Tibial nerve (tissue), 4 donors: ENCODE measurements around the gene HRCT1. TPM values are rescaled to one million over a fixed set of nuclear protein-coding genes. Genes with fewer than 3 reads are reported as not detected.

Experiments used
- DNase-seq, 2 donors: peaks; one replicate each; pipeline ENCODE4 v3.0.0-alpha.2; 2019; ENCODE audit warnings: low spot score in 2 of 2
- H3K27ac ChIP-seq, 4 donors: fragments of 200-600 bp; sonication (generic) in 3 of 4; one replicate each; pipeline ENCODE4 v1.5.1; 2017 to 2019; ENCODE audit warnings: mild to moderate bottlenecking in 1 of 4
- H3K27me3 ChIP-seq, 2 donors: fragments of 200-600 bp; sonication (generic) in 1 of 2; one replicate each; pipeline versions ENCODE4 v1.5.1 to v1.6.0; 2017 to 2019
- H3K36me3 ChIP-seq, 3 donors: fragments of 200-600 bp; sonication (generic); one replicate each; pipeline ENCODE4 v1.5.1; 2018 to 2019
- H3K4me1 ChIP-seq, 4 donors: fragments of 200-600 bp; sonication (generic) in 3 of 4; one replicate each; pipeline ENCODE4 v1.5.1; 2017 to 2019
- H3K4me3 ChIP-seq, 4 donors: fragments of 200-600 bp; sonication (generic) in 3 of 4; one replicate each; pipeline ENCODE4 v1.5.1; 2017 to 2019; ENCODE audit warnings: mild to moderate bottlenecking in 1 of 4, moderate library complexity in 1 of 4
- H3K9me3 ChIP-seq, 4 donors: fragments of 200-600 bp; sonication (generic) in 3 of 4; one replicate each; pipeline ENCODE4 v1.5.1; 2017 to 2019
- CTCF ChIP-seq, 5 experiments: fragments of 200-600 bp in 3 of 5; fragments of 450-650 bp in 2 of 5; sonication (generic) in 3 of 5; IDR thresholded peaks; one replicate each; pipeline ENCODE4 v1.5.1; 2016 to 2019; ENCODE audit warnings: antibody characterized with exemption in 5 of 5, mild to moderate bottlenecking in 3 of 5, moderate library complexity in 2 of 5
- EP300 ChIP-seq, 2 donors: sonication (generic); formaldehyde crosslinking; IDR thresholded peaks; one replicate each; pipeline ENCODE4 v1.6.1; 2017; ENCODE audit warnings: antibody characterized with exemption in 2 of 2, mild to moderate bottlenecking in 1 of 2
- POLR2A ChIP-seq, 2 donors: fragments of 450-650 bp; IDR thresholded peaks; one replicate each; pipeline ENCODE4 v1.6.1; 2017; ENCODE audit warnings: antibody characterized with exemption in 2 of 2, mild to moderate bottlenecking in 2 of 2, moderate library complexity in 2 of 2
- WGBS, 2 donors: methylation state at CpG; one replicate each; pipeline ENCODE4 v1.1.5; 2018; 5-methylcytosine and 5-hydroxymethylcytosine counted together
- total RNA-seq, 4 donors: library from RNA; depleted of rRNA; stranded (reverse); fragments of >200 nt; gene quantifications; one replicate each; pipeline ENCODE4 v1.1.0, GENCODE V29; 2016

HRCT1 gene
- total RNA-seq = 10 to 100 TPM in 3 of 4 donors, 1 to 10 TPM in 1; 7.2 to 15.5 (median 12.0) TPM

DNA sequence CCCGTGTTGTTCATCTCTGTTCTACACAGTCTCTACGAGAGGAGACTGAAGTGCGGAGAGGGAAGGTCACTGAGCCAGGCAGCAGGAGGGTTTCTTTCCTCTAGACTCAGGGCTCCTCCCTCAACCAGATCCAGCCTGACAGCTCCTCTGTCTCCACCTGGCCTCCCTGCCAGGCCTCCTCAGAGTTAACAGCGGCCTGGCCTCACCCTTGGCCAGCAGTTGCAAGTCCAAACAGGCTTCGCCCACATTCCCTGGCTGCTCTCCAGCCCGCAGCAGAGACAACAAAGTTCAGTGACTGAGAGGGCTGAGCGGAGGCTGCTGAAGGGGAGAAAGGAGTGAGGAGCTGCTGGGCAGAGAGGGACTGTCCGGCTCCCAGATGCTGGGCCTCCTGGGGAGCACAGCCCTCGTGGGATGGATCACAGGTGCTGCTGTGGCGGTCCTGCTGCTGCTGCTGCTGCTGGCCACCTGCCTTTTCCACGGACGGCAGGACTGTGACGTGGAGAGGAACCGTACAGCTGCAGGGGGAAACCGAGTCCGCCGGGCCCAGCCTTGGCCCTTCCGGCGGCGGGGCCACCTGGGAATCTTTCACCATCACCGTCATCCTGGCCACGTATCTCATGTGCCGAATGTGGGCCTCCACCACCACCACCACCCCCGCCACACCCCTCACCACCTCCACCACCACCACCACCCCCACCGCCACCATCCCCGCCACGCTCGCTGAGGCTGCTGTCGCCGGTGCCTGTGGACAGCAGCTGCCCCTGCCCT, at the start of gene HRCT1:
Gene HRCT1 (plus strand): TSS at position 291 of the 768 bp plus-strand sequence. CDS start 86 bp downstream, at position 377.
- TF ChIP-seq EP300 (IDR thresholded peaks at IDR 0.05) = peak; percentile 16 to 91
- peak in 1 of 2 donors; percentile 59 for TF ChIP-seq POLR2A (IDR thresholded peaks at IDR 0.05)
- TF ChIP-seq CTCF (IDR thresholded peaks at IDR 0.05) = no peak
- H3K4me1 ChIP-seq = peaks cover 0 to 81% (median 69%) of the 10 kb centered on the region in 4 donors
- peak; percentile 91 to 93 for DNase-seq
- H3K27me3 ChIP-seq = no peaks in the 10 kb centered on the region
- no peaks in the 10 kb centered on the region for H3K36me3 ChIP-seq
- 21 to 28% methylated on average over 19 to 30 of the region's 30 CpGs for WGBS, 2 donors
- H3K4me3 ChIP-seq = peak within 1 kb of the TSS; percentile 17 to 47 (median 24)
- H3K27ac ChIP-seq = peak within 1 kb of the TSS; percentile 92 to 97 (median 94)
- no peaks in the 10 kb centered on the region for H3K9me3 ChIP-seq

- H3K4me3 ChIP-seq = no peak overlapping the region
- 82 to 84% methylated on average over 3 of the region's 3 CpGs for WGBS, 2 donors
- TF ChIP-seq CTCF (IDR thresholded peaks at IDR 0.05) = no peak
- no peak for TF ChIP-seq EP300 (IDR thresholded peaks at IDR 0.05)
- no peak for TF ChIP-seq POLR2A (IDR thresholded peaks at IDR 0.05)
- peaks cover 0 to 25% (median 0%) of the 10 kb centered on the region in 3 donors for H3K36me3 ChIP-seq
- peaks cover 0 to 14% (median 0%) of the 10 kb centered on the region in 4 donors for H3K4me1 ChIP-seq
- H3K9me3 ChIP-seq = no peaks in the 10 kb centered on the region
- H3K27ac ChIP-seq = no peak overlapping the region
- H3K27me3 ChIP-seq = no peaks in the 10 kb centered on the region
- no peak for DNase-seq
Observed at GRCh38 chr9:35856206-35856605, 49.8 kb upstream of the HRCT1 start.

- Histone ChIP-seq H3K36me3 (peaks cover 0 to 25% (median 0%) of the 10 kb centered on the region in 3 donors), H3K27ac (no peak overlapping the region), H3K4me3 (no peak overlapping the region), H3K27me3 (no peaks in the 10 kb centered on the region), H3K4me1 (peaks cover 0 to 14% (median 0%) of the 10 kb centered on the region in 4 donors), H3K9me3 (no peaks in the 10 kb centered on the region)
- no peak for DNase-seq
- TF ChIP-seq CTCF (IDR thresholded peaks at IDR 0.05) (no peak), POLR2A (IDR thresholded peaks at IDR 0.05) (no peak), EP300 (IDR thresholded peaks at IDR 0.05) (no peak)
- WGBS, 2 donors = 83 to 89% methylated on average over 5 of the region's 5 CpGs
Observed at GRCh38 chr9:35856882-35857281, 49.1 kb upstream of the HRCT1 start.

DNA sequence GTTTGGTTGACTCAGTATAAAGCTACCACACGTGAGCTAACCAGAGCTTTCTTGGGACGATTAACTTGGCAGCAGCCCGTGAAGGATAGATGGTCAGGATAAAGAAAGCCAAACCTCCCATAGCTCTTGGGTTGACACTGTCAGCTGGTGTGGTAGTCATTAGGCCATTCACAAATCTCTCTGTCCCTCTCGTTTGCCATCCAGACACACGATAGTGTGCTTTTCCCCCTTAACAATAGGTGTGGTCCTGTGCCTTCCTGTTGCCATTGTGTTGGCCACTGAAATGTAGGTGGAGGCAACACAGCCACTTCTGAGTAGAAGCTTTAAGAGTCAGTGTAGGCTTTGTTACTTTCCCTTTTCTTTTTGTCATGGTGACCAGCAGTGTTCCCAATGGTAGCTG, 47.5 kb upstream of the HRCT1 start:
- H3K36me3 ChIP-seq = peaks cover 0 to 15% (median 0%) of the 10 kb centered on the region in 3 donors
- H3K4me1 ChIP-seq = peaks cover 0 to 14% (median 0%) of the 10 kb centered on the region in 4 donors
- H3K4me3 ChIP-seq = no peak overlapping the region
- H3K27ac ChIP-seq = no peak overlapping the region
- no peaks in the 10 kb centered on the region for H3K27me3 ChIP-seq
- no peak for DNase-seq
- 70 to 74% methylated on average over 5 of the region's 5 CpGs for WGBS, 2 donors
- H3K9me3 ChIP-seq = no peaks in the 10 kb centered on the region
- no peak for TF ChIP-seq CTCF (IDR thresholded peaks at IDR 0.05)

GRCh38 chr9:35859310-35859989, 46.6 kb upstream of the HRCT1 start:
- H3K27me3 ChIP-seq = no peaks in the 10 kb centered on the region
- 47 to 54% methylated on average over 11 to 16 of the region's 16 CpGs for WGBS, 2 donors
- DNase-seq = no peak
- no peak overlapping the region for H3K4me3 ChIP-seq
- H3K27ac ChIP-seq = peak overlapping the region in 1 of 4 donors; percentile 7
- no peaks in the 10 kb centered on the region for H3K9me3 ChIP-seq
- peaks cover 0 to 5% (median 0%) of the 10 kb centered on the region in 3 donors for H3K36me3 ChIP-seq
- H3K4me1 ChIP-seq = peaks cover 0 to 14% (median 0%) of the 10 kb centered on the region in 4 donors
- TF ChIP-seq POLR2A (IDR thresholded peaks at IDR 0.05) = no peak
- TF ChIP-seq CTCF (IDR thresholded peaks at IDR 0.05) = no peak
- no peak for TF ChIP-seq EP300 (IDR thresholded peaks at IDR 0.05)
